HG03571 (cell line): ENCODE measurements around the gene C11orf16.
"Not testable (repeated sequence)": the region's sequence is repeated elsewhere in the genome, so short reads cannot be mapped to it uniquely, and the experiment has no call there.

ENCODE experiments used
- ATAC-seq: cut with Tn5 transposase; IDR thresholded peaks from one replicate; pipeline ENCODE4 v1.9.1; 2021; ENCODE audit not compliant: unreplicated experiment

The C11orf16 gene

GRCh38 chr11:8932564-8933180 is at the start of gene C11orf16:
TSS of gene C11orf16 (minus strand) at chr11:8932947. CDS start at chr11:8932308, 639 bp downstream.
- ATAC-seq = no peak

- ATAC-seq = no peak
Measured at GRCh38 chr11:8980485-8980884, 47.7 kb upstream of the C11orf16 start.

GRCh38 chr11:8979365-8979764 is 46.6 kb upstream of the C11orf16 start:
- ATAC-seq = not testable (repeated sequence)

- no peak for ATAC-seq
Measured at GRCh38 chr11:8973121-8973520, 40.4 kb upstream of the C11orf16 start.

- no peak for ATAC-seq
Measured at GRCh38 chr11:8971924-8972316, 39.2 kb upstream of the C11orf16 start.

GRCh38 chr11:8971196-8971923 is 38.6 kb upstream of the C11orf16 start:
- no peak for ATAC-seq

GRCh38 chr11:8967184-8967583 is 34.4 kb upstream of the C11orf16 start:
- ATAC-seq = no peak

GRCh38 chr11:8964324-8965320 is 31.9 kb upstream of the C11orf16 start, which contains the start of gene TMEM9B:
TSS of gene TMEM9B (minus strand) at chr11:8964442. CDS start at chr11:8964313, 129 bp downstream.
- peak; percentile 79 for ATAC-seq

GRCh38 chr11:8963569-8964323 is 31.0 kb upstream of the C11orf16 start:
- peak; percentile 66 for ATAC-seq

- no peak for ATAC-seq
Measured at GRCh38 chr11:8962841-8963240, 30.1 kb upstream of the C11orf16 start.

GRCh38 chr11:8961401-8961800 is 28.7 kb upstream of the C11orf16 start:
- ATAC-seq = no peak

- peak; percentile 36 for ATAC-seq
Measured at GRCh38 chr11:8959546-8960166, 26.9 kb upstream of the C11orf16 start.

- ATAC-seq = no peak
Measured at GRCh38 chr11:8956860-8957259, 24.1 kb upstream of the C11orf16 start.

- ATAC-seq = no peak
Measured at GRCh38 chr11:8948886-8949285, 16.1 kb upstream of the C11orf16 start.

GRCh38 chr11:8947230-8947943 is 14.6 kb upstream of the C11orf16 start:
- ATAC-seq = no peak

GRCh38 chr11:8942518-8943066 is 9.8 kb upstream of the C11orf16 start, which contains the start of gene ASCL3:
TSS of gene ASCL3 (minus strand) at chr11:8943016. CDS start at chr11:8938161, 4,855 bp downstream.
- no peak for ATAC-seq

GRCh38 chr11:8941341-8942103 is 8.8 kb upstream of the C11orf16 start:
- ATAC-seq = no peak

- no peak for ATAC-seq
Measured at GRCh38 chr11:8937659-8938058, 4.9 kb upstream of the C11orf16 start.
